Measurements from ENCODE around the gene FILIP1. TPM values are rescaled to one million over a fixed set of nuclear protein-coding genes. Genes with fewer than 3 reads are reported as not detected.
A peak's percentile ranks its signal among the peaks of the same experiment; 100 is the strongest.

FILIP1 gene
- total and polyA plus RNA-seq, 2 donors from 2014 or later = 0.80 to 4.6 TPM

DNA sequence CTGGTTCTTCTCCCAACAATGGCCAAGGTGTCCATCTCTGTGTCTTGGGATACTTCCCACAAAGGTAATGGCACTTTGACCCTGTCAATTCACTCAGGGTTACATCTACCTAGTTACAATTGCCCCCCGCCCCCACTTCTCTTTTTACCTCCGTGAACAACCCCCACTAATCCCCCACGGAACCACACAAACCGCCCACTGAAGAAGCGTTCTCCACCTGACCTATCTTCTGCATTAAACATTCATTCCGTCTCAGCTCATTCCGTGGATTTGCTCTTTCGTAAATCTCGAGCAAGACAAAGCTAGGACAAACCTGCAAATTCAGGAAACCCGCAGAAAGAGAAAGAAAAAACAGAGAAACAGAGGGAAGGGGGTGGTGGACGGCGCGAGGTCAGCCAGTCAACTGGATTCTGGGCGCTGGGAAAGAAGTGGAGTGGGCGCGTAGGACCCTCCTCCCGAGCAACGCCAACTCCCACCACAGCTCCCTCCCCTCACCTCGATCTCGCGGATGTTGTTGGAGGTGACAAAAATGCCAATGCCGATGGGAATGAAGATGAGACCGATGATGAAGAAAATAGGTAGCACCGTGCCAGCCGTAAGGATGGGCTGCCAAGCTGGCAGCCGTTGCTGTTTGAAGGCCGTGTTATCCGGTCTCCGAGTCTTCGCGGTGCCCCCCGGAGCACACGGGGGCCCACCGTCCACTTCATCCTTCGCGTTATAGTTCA lies 209.5 kb downstream of the FILIP1 start:
- Histone ChIP-seq H3K4me1 (ENCODE audit: control insufficient read depth in 2 of 3, insufficient read depth in 2 of 3, low read depth in 1 of 3, low read length in 3 of 3) (peaks cover 0 to 10% (median 3%) of the 10 kb centered on the region in 3 donors), H3K4me3 (ENCODE audit: low read length in 3 of 3) (peak overlapping the region; percentile 96 to 99 (median 99)), H3K9me3 (ENCODE audit: control insufficient read depth in 2 of 3, insufficient read depth in 1 of 3, low read length in 3 of 3) (no peaks in the 10 kb centered on the region), H3K27ac (ENCODE audit: low read depth in 2 of 2, low read length in 2 of 2) (peak overlapping the region; percentile 90 to 92), H3K9ac (ENCODE audit: low read length in 3 of 3) (peak overlapping the region; percentile 94 to 97 (median 97)), H3K36me3 (ENCODE audit: control insufficient read depth in 2 of 3, insufficient read depth in 3 of 3, low read length in 3 of 3) (no peaks in the 10 kb centered on the region), H3K27me3 (ENCODE audit: control insufficient read depth, insufficient read depth, low read length) (no peaks in the 10 kb centered on the region)
- DNase-seq (peak in 4 of 5 donors; percentile 55 to 81 (median 73)), FAIRE-seq (no peak)
- intact Hi-C loops (cut with DNase I) = no loop called here
- TF ChIP-seq, protein P1, sequence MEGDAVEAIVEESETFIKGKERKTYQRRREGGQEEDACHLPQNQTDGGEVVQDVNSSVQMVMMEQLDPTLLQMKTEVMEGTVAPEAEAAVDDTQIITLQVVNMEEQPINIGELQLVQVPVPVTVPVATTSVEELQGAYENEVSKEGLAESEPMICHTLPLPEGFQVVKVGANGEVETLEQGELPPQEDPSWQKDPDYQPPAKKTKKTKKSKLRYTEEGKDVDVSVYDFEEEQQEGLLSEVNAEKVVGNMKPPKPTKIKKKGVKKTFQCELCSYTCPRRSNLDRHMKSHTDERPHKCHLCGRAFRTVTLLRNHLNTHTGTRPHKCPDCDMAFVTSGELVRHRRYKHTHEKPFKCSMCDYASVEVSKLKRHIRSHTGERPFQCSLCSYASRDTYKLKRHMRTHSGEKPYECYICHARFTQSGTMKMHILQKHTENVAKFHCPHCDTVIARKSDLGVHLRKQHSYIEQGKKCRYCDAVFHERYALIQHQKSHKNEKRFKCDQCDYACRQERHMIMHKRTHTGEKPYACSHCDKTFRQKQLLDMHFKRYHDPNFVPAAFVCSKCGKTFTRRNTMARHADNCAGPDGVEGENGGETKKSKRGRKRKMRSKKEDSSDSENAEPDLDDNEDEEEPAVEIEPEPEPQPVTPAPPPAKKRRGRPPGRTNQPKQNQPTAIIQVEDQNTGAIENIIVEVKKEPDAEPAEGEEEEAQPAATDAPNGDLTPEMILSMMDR (IDR thresholded peaks at IDR 0.05; ENCODE audit: borderline replicate concordance, extremely low read depth, insufficient read depth) = no peak

DNA sequence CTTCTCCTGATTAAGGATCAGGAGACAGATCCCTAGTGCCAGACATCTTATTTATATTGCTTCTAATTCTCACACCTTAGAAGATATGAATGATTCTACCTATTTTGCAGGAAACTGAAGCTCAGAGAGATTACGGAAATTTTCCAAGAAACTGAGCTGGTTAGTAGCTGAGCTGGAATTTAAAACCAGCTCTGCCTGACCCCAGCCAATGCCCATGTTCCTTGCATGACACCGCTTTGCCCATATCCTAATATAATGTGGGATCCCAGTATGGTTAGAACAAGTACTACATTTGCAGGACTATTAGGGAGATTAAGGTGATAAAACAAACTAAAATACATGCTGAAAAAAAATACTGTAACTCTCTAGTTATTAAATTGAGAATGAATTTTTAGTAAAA lies 210.9 kb downstream of the FILIP1 start:
- Histone ChIP-seq H3K4me3 (ENCODE audit: low read length in 3 of 3) (peak overlapping the region in 2 of 3 donors; percentile 99), H3K9me3 (ENCODE audit: control insufficient read depth in 2 of 3, insufficient read depth in 1 of 3, low read length in 3 of 3) (no peaks in the 10 kb centered on the region)
- TF ChIP-seq, protein P1 (IDR thresholded peaks at IDR 0.05; ENCODE audit: borderline replicate concordance, extremely low read depth, insufficient read depth) = no peak

DNA sequence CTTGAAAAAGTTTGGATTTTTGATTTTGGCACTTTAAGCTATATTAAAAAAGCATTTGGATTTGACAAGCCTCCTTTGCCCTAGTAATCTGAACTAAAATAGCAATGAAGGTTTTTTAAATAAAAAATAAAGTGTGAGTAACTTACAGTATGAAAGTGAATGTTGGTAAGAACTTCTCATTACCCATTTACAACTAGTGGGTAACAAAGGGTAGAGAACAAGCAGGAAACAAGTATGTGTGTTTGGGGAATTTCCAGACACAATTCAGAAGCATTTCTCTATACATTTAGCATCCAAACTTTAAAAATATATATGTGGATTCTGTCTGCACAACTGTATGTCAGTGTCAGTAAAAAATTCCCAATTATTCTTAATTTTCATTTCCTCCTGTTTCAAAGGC lies 211.9 kb downstream of the FILIP1 start:
- H3K36me3 ChIP-seq (ENCODE audit: control insufficient read depth in 2 of 3, insufficient read depth in 3 of 3, low read length in 3 of 3) = no peaks in the 10 kb centered on the region
- H3K27me3 ChIP-seq (ENCODE audit: control insufficient read depth, insufficient read depth, low read length) = no peaks in the 10 kb centered on the region
- no peak overlapping the region for H3K27ac ChIP-seq (ENCODE audit: low read depth in 2 of 2, low read length in 2 of 2)
- no peak overlapping the region for H3K9ac ChIP-seq (ENCODE audit: low read length in 3 of 3)
- FAIRE-seq (no peak), DNase-seq (no peak)
- peaks cover 0 to 11% (median 10%) of the 10 kb centered on the region in 3 donors for H3K4me1 ChIP-seq (ENCODE audit: control insufficient read depth in 2 of 3, insufficient read depth in 2 of 3, low read depth in 1 of 3, low read length in 3 of 3)
- intact Hi-C loops (cut with DNase I) = no loop called here
- H3K9me3 ChIP-seq (ENCODE audit: control insufficient read depth in 2 of 3, insufficient read depth in 1 of 3, low read length in 3 of 3) = no peaks in the 10 kb centered on the region
- no peak overlapping the region for H3K4me3 ChIP-seq (ENCODE audit: low read length in 3 of 3)
- TF ChIP-seq, protein P1 (IDR thresholded peaks at IDR 0.05; ENCODE audit: borderline replicate concordance, extremely low read depth, insufficient read depth) = no peak

More for the DNA sequence above, 210.9 kb downstream of the FILIP1 start:
- Histone ChIP-seq H3K9ac (ENCODE audit: low read length in 3 of 3) (peak overlapping the region; percentile 3 to 62 (median 11)), H3K27me3 (ENCODE audit: control insufficient read depth, insufficient read depth, low read length) (no peaks in the 10 kb centered on the region), H3K27ac (ENCODE audit: low read depth in 2 of 2, low read length in 2 of 2) (no peak overlapping the region), H3K36me3 (ENCODE audit: control insufficient read depth in 2 of 3, insufficient read depth in 3 of 3, low read length in 3 of 3) (no peaks in the 10 kb centered on the region), H3K4me1 (ENCODE audit: control insufficient read depth in 2 of 3, insufficient read depth in 2 of 3, low read depth in 1 of 3, low read length in 3 of 3) (peaks cover 0 to 10% (median 9%) of the 10 kb centered on the region in 3 donors)
- intact Hi-C loops (cut with DNase I) = no loop called here
- no peak for FAIRE-seq
- no peak for DNase-seq

Data from kidney (tissue), 14 donors.